DMS153 (cell line): ENCODE data around the gene NRP1.

Experiments used
- DNase-seq: peaks from one replicate; lab custom pipeline; 2025; lab: John Stamatoyannopoulos, UW

Gene NRP1

DNA sequence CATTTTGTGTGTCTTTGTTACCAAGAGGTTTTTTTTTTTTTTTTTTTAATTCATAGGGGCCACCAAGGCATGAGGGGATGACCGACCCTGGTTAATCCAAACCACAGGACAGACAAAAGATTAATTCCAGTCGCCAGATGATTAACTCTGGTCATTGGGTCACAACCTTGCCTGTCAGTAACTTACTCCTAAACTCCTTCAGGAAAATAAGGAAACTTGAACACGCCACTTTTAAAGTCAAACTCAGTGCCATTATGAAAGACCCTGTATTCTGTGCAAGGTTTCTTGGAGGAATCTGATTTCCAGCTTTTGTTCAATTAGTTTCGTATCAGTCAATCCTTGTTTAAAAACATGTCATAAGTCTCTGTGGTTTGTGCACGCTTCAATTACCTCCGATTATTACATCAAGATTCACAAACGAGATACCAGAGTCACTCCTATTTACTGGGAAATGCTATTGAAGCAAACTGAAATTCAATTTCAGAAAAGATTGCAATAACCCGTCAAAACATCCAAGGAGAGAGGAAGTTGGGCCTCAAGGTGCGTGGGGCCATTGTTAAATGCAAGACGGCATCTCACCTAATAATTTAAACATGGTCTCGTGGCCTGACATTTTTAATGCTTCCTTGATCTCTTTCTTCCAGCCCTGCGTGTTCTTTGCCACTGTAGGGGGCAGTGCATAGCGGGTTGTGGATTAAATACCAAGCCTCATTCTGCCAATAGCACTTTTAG lies 44.0 kb downstream of the NRP1 start:
- no peak for DNase-seq

DNA sequence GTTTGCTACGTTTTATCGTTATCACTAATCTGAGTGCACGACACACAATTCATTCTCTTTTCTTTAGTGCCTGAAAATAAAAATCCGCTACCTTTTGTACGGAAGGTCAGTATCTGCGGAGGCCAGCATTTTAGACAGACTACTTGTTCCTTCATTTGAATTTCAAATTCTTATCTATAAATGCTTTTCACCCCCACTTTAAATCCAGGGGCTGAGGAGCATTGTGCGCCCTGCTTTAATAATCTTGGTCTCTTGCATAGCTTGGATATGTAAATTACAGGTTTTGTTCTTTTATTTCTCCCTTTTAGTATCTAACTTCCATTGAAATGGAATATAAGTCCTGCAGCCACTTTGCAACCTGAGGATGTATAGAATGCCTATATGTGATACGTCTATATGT lies 44.7 kb downstream of the NRP1 start:
- DNase-seq, result no peak

DNA sequence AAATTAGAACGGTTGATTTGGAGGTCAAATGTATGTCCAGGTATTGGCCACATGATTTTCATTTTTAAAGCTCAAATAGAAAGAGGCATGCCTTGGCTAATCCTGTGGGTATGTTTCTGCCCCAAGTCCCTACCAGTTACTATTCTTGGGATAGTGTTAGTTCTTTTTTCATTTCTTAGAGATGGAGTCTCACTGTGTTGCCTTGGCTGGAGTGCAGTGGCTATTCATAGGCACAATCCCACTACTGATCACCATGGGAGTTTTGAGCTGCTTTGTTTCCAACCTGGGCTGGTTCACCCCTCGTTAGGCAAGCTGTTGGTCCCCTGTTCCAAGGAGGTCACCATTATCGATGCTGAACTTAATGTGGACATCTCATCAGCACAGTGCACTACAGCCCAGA lies 46.3 kb downstream of the NRP1 start:
- no peak for DNase-seq

DNA sequence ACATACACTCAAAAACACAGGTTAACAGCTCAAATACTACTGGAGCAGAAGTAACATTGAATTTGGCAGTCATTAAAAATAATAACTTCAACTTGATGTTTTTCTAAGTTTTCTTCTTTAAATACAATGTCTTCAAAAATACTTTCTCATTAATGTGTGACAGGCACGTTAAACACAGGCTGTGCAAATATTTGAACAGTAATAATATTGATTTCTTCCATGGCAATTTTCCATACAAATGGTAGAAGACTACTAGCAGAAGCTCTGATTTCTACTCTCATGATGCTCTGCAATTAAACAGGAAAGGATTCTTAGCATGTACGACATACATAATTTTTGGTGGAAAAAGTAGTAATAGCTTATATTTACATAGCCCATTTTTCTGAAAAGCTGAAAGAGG lies 47.4 kb downstream of the NRP1 start:
- DNase-seq, result peak; percentile 4

DNA sequence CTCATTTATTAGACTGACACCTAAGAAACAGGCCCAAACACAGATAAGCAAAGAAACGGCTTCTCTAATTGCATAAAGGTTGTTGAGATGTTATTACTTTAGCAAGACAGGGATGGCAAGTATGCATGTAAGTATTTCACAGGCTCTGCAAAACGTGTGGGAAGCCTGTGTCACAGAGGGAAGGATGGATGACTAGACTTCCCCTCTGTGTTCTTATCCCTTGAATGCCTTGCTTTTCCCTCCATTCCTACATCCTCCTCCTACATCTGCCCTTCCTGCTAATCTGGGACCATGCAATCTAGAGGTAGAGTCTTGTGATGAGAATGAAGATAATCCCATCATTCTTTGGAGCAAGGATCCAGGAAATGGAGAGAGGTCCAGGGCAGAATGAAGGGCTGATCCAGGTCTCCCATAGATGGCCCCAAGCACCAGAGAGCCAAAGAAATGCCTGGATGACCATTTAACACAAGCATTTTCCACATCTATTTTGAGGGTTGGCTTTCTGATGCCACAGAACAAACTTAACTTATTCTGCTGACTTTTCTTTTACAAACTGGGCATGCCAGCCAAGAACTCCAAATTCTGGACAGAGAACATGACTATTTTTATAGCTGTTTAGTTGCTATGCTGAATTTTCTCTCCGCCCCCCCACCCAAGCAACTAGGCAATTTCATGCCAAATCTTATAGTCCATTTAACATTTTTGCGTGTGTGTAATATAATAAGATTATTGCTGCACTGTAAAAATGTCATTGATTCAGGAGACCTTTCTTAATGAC lies 48.1 kb downstream of the NRP1 start:
- no peak for DNase-seq

DNA sequence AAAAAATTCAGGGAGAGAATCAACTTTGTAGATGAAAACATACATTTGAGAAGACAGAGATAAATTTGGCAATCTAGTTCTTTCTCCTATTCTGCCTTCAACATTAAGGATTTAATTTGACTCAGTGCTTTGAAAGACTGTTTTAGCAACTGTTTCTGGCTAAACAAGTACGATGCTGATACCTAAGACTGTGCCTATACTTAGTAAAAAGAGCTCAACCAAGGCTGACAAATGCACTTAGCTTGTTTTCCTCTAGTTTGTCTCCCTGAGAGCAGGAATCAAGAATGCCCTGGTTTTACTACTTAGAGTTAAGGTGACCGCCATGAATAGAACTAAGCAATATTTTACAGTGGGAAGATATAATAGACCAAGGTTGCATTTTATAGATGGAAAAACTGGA lies 49.5 kb downstream of the NRP1 start:
- no peak for DNase-seq

DNA sequence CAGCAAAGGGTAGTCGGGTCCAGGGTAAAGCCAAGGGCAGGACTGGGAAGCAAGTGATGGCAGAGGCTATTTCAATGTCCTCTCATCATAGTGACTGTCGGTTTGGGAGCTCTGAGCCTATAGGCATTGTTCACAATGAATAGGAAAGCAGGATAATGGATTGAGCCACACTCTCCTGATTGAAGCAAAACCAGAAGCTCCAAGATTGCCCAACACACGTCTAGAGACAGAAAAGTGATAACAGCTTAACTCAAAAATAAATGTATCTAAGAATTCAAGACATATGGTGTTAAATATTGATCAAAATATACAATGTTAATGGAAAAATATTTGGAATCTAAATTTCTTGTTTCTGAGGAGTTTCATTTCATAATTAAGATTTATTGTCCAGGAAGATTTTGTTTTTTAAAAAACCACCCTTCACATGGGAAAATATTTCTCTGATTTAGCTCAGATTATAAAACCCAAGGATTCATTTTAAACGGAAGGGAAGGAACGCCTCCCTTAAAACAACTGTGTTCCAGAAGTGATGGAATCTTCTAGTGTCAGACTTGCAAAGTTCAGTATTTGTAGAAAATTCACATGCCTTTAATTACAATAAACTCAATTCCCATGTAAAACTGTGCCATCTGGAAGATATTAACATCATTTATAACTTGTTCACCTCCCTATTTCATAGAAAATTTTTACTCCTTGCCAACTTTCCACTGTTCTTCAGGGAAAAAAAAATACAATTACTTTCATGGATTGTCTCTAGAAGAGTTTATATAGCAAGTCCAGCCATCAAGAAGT lies 54.5 kb downstream of the NRP1 start:
- no peak for DNase-seq

DNA sequence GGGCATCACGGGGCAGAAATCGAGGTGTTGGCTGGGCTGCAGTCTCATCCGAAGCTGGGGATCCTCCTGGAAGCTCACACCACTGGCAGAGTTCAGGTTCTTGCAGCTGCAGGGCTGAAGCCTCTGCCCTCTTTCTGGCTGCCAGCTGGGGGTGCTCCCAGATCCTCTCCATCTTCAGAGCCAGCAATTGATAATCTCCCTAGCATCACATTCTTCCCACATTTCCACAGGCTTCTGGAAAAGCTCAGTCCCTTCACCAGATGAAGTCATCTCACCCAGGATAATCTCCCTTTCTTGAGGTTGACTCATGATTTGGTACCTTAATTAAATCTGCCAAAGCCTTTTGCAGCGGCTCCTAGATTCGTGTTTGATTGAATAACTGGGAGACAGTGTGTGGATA lies 55.2 kb downstream of the NRP1 start:
- DNase-seq, result no peak

DNA sequence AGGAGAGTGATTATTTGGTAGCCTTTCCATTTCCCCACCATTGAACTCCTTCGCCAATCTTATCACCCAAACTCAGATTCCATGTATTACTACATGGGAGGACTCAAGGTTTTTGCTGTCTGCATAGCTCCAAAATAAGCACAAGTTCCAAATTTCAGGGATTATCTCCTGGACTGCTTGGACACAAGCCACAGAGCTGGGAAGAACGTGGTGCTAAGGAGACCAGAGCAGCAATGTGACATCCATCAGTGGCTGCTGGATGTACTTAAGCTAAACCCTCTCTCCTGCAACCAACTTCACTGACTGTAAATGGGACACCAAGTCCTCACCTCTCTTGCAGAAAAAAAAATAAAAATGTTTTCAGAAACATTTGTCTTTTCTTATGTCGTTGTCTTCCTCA lies 56.3 kb downstream of the NRP1 start:
- no peak for DNase-seq

DNA sequence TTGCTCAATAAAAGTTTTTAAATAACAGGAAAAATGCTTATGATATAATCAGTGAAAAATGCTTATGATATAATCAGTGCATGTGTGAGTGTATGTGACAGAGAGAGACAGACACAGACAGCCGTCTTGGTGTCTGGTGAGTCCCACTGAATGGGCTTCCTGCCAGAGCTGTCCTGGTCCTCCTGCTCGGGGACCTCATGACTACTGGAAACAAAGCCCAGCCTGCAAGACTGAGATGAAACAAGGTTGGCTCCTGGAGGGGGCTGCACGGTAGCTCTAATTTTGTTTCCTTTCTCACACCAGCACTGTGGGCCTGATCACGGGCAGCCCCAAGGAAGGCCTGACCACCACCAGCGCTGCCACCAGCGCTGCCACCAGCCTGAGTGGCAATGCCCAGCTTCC lies 57.3 kb downstream of the NRP1 start:
- no peak for DNase-seq

DNA sequence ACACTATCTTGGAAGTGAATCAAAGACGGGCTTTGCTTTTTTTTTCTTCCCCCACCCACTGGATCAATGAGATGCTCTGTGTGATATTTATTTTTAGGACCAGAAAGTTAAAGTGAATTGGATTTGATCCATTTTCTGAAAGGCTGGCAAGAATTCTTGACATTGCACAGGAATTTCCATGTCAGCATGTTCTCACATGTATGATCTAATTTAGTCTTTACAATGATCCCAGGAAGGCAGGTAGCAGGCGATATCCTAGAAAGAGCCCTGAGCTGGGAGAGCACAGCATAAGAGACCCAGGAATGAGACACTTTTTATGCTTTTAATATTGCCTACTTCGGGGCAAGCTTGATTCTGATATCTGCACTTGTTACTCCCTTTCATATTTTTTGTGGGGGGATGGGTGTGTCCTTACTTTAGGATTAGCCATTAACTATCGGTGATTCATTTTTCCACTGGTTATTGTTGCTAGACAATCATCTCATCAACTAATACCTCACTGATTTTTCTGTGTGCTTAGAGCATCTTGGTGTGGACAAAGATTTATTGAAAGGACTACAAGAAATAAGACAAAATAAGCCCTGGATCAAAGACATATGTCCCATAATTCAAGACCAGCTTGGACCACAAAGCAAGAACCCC lies 58.1 kb downstream of the NRP1 start:
- DNase-seq, result no peak

DNA sequence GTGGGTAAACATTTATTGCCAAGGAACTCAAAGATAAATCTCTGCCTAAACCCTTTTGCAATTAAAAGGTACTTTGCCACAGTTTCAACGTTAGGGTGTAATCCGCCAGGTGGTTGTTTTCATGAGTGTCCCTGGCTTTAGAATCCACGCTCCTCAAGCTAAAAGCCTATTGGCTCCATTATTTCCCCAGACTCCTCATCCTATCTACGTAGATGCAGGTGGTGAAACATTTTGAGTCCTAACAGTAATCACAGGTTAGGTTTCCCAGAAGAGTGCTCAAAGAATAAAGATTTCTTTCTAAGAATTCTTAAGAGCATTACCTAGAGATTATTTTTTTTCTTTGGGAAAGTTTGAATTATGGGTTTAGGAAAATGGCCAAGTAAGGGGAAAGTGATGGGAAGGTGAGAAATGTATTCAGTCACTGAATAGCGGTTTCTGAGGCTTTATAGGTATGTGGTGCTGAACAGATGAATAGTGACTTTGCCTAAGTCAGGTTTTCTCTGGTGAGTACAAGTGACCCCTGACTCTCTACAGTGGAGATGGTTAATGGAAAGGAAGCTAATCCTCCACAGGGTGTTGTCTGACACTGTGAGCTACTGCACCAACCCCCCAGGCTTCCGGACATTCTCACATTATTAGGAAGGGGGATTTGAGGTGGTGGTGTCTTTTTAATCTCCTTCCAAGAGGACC lies 60.2 kb downstream of the NRP1 start:
- no peak for DNase-seq

DNA sequence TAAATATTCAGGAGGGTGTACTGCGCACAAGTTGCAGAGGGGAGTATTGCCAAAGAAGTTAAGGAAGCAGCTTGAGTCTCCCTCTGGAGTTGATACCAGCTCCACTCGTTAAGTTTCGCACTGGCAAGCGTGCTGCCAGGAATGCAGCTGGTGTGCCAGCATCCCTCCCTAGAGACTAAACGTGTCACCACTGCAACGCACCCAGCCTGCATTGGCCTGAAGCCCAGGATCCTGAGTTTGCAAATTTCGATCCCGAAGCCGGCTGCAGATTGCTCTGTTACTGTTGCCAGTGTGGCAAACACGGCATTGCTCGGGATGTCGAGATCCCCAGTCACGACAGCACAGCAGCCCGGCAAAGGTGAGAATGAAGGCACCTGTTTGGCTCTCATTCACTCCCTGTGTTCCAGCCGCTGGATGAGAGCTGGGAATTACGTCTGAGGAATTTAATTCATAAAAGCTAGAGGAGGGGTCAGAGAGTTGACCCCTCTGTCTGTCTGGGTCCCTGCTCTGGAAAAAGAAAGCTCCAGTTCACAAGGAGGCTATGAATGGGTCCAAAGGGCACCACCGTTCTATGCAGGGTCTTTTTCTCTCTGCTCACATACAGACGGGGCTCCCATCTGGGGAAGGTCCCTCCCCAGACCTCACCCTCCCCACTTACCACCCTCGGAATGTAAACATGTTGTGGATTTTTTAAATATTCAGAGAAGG lies 61.0 kb downstream of the NRP1 start:
- peak; percentile 54 for DNase-seq

DNA sequence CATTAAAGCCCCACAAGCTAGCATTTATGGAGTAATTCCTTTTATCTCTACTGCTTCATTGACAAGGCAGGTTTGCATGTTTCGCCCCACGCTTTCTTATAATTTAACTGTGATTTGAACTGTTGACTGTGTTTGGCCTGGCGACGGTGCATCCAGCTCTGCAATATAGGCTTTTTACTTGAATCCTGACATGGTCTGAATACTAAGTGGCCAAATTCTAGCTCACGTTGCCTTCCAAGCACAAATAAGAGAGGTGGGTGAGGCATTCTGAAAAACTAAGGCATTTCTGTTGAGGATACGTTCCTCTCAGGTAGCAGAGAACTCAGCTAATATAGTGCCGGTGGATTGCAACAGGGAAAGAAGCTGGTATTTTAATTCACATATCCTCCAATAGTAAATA lies 61.8 kb downstream of the NRP1 start:
- DNase-seq, result no peak

DNA sequence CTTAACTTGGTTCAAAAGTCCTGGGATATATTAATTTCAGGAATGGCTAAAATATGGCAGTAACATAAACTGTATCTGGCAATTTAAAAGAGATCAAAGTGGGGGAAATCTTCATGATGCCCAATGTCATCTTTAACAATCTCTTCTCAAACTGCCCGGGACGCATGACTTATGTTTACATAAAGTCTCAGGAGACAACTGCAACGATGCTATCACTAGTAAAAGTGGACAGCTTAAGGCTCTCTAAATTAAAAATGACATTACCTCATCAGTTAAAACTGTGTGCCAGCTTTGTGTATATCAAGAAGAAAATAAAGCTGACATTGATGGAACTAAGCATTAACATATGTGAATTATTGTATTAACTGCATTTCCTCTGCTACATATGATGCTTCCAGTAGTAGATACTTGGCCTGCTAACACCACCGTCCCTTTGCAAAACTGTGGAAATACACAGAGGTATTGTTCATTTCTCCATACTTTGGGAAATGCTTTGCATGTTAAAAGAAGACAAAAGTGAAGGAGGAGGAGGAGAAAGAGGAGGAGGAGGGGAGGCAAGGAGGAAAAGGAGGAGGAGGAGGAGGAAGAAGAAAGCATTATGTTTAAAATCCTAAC lies 62.4 kb downstream of the NRP1 start:
- DNase-seq, result no peak

DNA sequence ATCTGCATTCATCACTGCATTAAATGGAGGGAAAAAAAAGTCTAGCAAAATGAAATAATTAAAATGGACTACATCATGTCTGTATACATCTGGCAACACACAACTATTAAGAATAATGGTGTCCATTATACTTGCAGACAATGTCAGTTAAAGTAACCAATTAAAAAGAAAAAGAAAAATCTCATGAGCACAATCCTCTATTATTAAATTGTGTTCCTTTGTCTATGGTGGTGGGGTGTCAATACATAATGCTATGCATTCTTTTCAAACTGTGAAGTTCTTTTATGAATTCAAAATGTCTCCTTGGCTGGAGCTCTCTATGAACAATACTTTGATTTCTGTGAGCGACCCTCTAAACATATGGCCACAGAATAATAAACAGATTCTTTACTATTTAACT lies 63.5 kb downstream of the NRP1 start:
- DNase-seq, result no peak

DNA sequence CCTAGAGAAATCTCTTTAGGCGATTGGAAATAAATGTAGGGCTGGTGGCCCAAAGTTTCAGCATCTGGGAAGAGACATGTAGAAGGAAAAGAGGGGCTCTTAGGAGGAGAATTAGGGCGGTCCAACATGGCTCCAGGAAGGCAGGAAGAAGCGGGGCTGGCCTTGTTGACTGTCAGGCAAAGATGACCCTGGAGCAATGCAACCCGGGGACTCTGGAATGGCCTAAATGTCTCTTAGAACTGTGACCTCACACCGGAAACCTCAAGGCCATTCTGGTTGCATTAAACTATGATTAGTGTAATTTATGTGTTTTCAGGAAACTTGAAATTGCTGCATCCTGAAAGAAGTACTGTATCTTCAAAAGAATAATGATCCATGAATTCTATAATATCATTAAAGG lies 66.8 kb downstream of the NRP1 start:
- no peak for DNase-seq

DNA sequence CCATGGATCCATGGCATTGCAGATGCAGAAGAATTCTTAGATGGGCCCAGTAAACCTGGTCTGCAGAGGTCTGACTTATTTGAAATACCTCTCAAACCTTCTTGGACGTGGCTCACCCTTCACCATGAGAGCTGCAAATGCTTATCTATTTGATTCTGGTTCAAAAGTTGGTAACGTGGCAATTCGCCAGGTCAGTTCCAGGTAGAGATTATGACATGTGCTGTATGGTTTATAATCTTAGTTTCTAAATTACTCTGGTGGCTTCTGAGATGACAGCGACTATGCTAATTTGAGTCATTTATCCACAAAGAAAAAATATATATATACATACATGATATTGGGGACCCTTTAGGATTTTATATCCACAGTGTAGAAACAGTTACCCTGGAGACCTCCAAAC lies 68.8 kb downstream of the NRP1 start:
- DNase-seq, result no peak

DNA sequence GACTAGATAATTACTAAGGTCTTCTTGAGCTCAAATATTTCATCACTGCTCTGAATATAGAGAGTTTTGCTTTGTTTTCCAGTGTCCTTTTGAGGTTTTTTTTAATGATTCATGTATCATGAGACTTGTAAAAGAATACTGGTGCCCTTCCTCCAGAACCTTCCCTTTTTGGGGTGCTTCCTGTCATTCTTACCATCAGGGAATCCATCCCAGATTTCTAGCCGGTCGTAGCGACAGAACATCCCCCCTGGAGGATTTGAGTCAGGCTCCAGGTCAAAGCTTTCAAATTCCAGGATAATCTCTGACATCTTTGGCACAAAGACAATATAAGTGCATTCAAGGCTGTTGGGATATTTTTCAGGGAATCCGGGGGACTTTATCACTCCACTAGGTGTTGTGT lies 71.0 kb downstream of the NRP1 start:
- no peak for DNase-seq

DNA sequence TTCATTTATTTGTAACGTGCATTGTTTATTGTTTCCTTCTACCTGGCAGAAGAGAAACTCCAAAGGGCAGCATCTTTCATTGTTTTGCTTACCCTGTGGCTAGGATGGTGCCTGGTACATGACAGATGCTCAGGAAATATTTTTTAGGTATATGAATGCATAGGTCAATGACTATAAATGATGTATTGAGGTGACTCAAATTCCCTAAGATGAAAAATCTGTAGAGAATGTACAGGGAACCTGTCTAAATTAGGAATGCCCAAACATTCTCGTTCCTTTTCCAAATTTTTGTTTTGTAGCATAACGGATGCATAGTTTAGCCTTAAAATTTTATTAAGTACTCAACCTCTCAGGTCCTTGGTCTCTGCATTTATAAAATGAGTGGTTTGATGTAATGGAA lies 71.6 kb downstream of the NRP1 start:
- DNase-seq, result no peak
